HepG2 (cell line): ENCODE data around the gene TNP2. TPM values are rescaled to one million over a fixed set of nuclear protein-coding genes. Genes with fewer than 3 reads are reported as not detected.

ENCODE experiments used
- CHD4 ChIP-seq: fragments of 200-600 bp; sonication (generic); IDR thresholded peaks from 2 replicates; pipeline ENCODE4 v1.7.0; 2017; ENCODE audit warnings: mild to moderate bottlenecking, low read length, borderline replicate concordance
- ELF3 ChIP-seq: IDR thresholded peaks from 2 replicates; pipeline ENCODE4 v1.6.1; 2016; ENCODE audit warnings: missing genetic modification reagents, missing compliant biosample characterization
- HMGA1 ChIP-seq: sonication (generic); formaldehyde crosslinking; conservative IDR thresholded peaks from 2 replicates; pipeline ENCODE4 v1.4.0; 2020; ENCODE audit warnings: missing genetic modification reagents
- HOXA3 ChIP-seq: sonication (generic); formaldehyde crosslinking; IDR thresholded peaks from 2 replicates; pipeline ENCODE4 v1.5.0; 2020; ENCODE audit warnings: missing genetic modification reagents
- JARID2 ChIP-seq: sonication (generic); formaldehyde crosslinking; IDR thresholded peaks from 2 replicates; pipeline ENCODE4 v1.8.1; 2023; ENCODE audit warnings: missing genetic modification reagents, inconsistent platforms; ENCODE audit not compliant: insufficient replicate concordance
- RAD21 ChIP-seq: fragments of 450-650 bp; formaldehyde crosslinking; IDR thresholded peaks from 2 replicates; pipeline ENCODE4 v1.5.0; 2020; ENCODE audit warnings: mild to moderate bottlenecking
- RARG ChIP-seq: sonication (generic); formaldehyde crosslinking; IDR thresholded peaks from 2 replicates; pipeline ENCODE4 v1.4.0; 2020; ENCODE audit warnings: low read depth, mild to moderate bottlenecking, missing genetic modification reagents
- YEATS2 ChIP-seq: sonication (generic); formaldehyde crosslinking; IDR thresholded peaks from 2 replicates; pipeline ENCODE4 v1.4.0; 2020; ENCODE audit warnings: missing genetic modification reagents, borderline replicate concordance
- ZFP82 ChIP-seq: sonication (generic); formaldehyde crosslinking; IDR thresholded peaks from 2 replicates; pipeline ENCODE4 v1.5.1; 2020; ENCODE audit warnings: mild to moderate bottlenecking, missing genetic modification reagents, borderline replicate concordance
- ZNF615 ChIP-seq: sonication (generic); formaldehyde crosslinking; IDR thresholded peaks from 2 replicates; pipeline ENCODE4 v1.5.0; 2020; ENCODE audit warnings: mild to moderate bottlenecking, missing genetic modification reagents, borderline replicate concordance
- ZNF788 ChIP-seq: sonication (generic); formaldehyde crosslinking; IDR thresholded peaks from 2 replicates; pipeline ENCODE4 v1.5.0; 2020; ENCODE audit warnings: mild to moderate bottlenecking, missing genetic modification reagents, borderline replicate concordance
- ZNF879 ChIP-seq: sonication (generic); formaldehyde crosslinking; IDR thresholded peaks from 2 replicates; pipeline ENCODE4 v1.8.1; 2023; ENCODE audit warnings: missing genetic modification reagents
- polyA plus RNA-seq, 8 experiments: library from polyadenylated mRNA; depleted of rRNA in 3 of 8; stranded (reverse) in 7 of 8; unstranded in 1 of 8; fragments of >200 nt; fragmentation: Illumina TruSeq in 4 of 8; extraction: Trizol in 4 of 8; gene quantifications; 2 replicates each; pipeline versions ENCODE4 v1.2.1 to v1.2.3, GENCODE V29; 2011 to 2016; ENCODE audit warnings: low read depth in 4 of 8, missing spikeins in 1 of 8, mixed read lengths in 1 of 8; ENCODE audit not compliant: insufficient read depth in 1 of 8
- total RNA-seq, 5 experiments: library from RNA; depleted of rRNA; stranded (reverse); fragments of >200 nt; fragmentation: Illumina TruSeq; extraction: Trizol; gene quantifications; 2 replicates each; pipeline ENCODE4 v1.2.3, GENCODE V29; 2016; ENCODE audit warnings: low read depth in 1 of 5
- TF ChIP-seq, protein P1 (sequence below), 2 experiments: fragments of 450-650 bp in 1 of 2; sonication (generic) in 1 of 2; formaldehyde crosslinking in 1 of 2; IDR thresholded peaks; 2 replicates each; pipeline versions ENCODE4 v1.6.1 to v1.8.0; 2016 to 2022; ENCODE audit warnings: antibody characterized with exemption in 1 of 2, mild to moderate bottlenecking in 1 of 2, missing genetic modification reagents in 1 of 2
- TF ChIP-seq, protein P2 (sequence below): sonication (generic); IDR thresholded peaks from 2 replicates; pipeline ENCODE4 v1.6.1; 2016; ENCODE audit warnings: low read depth, borderline replicate concordance
- TF ChIP-seq, protein P3 (sequence below): sonication (generic); formaldehyde crosslinking; IDR thresholded peaks from 2 replicates; pipeline ENCODE4 v1.8.0; 2022; ENCODE audit warnings: mild to moderate bottlenecking, missing genetic modification reagents, moderate library complexity
- TF ChIP-seq, protein P4 (sequence below): sonication (generic); formaldehyde crosslinking; IDR thresholded peaks from 2 replicates; pipeline ENCODE4 v1.5.0; 2020; ENCODE audit warnings: missing genetic modification reagents

The TNP2 gene
- total and polyA plus RNA-seq, 2 of the 13 experiments (the other 11 are each of a cell fraction or from before 2014, with no cell fraction given): not detected

DNA sequence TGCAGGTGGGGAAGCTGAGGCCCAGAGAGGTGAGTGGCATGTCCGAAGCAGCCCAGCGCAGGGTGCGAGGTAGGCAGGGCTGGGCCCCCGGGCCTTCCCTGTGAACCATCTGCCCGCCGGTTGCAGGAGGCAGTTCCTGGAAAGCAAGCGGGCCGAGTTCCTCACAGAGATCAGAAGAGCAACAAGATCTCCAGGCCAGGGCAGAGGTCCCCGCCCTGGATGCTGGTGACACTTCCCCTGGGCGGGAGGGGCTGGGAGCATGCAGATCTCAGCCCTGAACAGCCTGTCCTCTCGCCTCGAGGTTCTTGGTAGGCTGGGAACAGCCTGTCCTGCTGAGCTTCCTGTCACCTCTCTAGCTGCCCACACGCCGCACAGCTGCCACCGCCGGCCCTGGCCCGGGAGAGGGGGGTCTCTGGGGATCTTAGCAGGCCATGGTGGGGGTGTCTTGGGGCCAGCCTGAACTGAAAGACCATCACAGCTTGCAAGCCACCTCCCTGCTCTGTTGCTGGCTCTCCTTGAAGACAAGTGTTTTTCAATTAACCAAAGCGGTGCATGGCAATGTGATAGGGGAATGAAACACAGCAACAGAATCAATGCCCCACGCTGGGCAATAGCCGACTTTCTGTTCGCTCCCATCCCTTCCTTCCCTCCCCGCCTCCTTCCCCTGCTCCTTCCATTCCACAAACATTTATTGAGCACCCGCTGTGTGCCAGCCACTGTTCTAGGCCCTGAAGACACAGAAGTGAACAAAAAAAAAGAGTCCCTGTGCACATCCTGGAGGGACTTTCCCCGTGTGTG is 44.8 kb downstream of the TNP2 start (continued):
- TF ChIP-seq, protein P1, sequence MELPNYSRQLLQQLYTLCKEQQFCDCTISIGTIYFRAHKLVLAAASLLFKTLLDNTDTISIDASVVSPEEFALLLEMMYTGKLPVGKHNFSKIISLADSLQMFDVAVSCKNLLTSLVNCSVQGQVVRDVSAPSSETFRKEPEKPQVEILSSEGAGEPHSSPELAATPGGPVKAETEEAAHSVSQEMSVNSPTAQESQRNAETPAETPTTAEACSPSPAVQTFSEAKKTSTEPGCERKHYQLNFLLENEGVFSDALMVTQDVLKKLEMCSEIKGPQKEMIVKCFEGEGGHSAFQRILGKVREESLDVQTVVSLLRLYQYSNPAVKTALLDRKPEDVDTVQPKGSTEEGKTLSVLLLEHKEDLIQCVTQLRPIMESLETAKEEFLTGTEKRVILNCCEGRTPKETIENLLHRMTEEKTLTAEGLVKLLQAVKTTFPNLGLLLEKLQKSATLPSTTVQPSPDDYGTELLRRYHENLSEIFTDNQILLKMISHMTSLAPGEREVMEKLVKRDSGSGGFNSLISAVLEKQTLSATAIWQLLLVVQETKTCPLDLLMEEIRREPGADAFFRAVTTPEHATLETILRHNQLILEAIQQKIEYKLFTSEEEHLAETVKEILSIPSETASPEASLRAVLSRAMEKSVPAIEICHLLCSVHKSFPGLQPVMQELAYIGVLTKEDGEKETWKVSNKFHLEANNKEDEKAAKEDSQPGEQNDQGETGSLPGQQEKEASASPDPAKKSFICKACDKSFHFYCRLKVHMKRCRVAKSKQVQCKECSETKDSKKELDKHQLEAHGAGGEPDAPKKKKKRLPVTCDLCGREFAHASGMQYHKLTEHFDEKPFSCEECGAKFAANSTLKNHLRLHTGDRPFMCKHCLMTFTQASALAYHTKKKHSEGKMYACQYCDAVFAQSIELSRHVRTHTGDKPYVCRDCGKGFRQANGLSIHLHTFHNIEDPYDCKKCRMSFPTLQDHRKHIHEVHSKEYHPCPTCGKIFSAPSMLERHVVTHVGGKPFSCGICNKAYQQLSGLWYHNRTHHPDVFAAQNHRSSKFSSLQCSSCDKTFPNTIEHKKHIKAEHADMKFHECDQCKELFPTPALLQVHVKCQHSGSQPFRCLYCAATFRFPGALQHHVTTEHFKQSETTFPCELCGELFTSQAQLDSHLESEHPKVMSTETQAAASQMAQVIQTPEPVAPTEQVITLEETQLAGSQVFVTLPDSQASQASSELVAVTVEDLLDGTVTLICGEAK (IDR thresholded peaks at IDR 0.05): no peak
- TF ChIP-seq, protein P1 (CRISPR knock-in tag; IDR thresholded peaks at IDR 0.05): no peak
- TF ChIP-seq HOXA3: peak; percentile 46
- TF ChIP-seq YEATS2: no peak
- no peak for TF ChIP-seq CHD4
- TF ChIP-seq ZNF788 (CRISPR knock-in tag): peak; percentile 55; the same call in 1 of the 2 replicates
- peak; percentile 49; the same call in 1 of the 2 replicates for TF ChIP-seq ELF3 (CRISPR knock-in tag)
- TF ChIP-seq RAD21: no peak
- TF ChIP-seq, protein P2, sequence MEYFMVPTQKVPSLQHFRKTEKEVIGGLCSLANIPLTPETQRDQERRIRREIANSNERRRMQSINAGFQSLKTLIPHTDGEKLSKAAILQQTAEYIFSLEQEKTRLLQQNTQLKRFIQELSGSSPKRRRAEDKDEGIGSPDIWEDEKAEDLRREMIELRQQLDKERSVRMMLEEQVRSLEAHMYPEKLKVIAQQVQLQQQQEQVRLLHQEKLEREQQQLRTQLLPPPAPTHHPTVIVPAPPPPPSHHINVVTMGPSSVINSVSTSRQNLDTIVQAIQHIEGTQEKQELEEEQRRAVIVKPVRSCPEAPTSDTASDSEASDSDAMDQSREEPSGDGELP: peak; percentile 51; the same call in 1 of the 2 replicates
- no peak for TF ChIP-seq ZFP82 (CRISPR knock-in tag)
- TF ChIP-seq, protein P3, sequence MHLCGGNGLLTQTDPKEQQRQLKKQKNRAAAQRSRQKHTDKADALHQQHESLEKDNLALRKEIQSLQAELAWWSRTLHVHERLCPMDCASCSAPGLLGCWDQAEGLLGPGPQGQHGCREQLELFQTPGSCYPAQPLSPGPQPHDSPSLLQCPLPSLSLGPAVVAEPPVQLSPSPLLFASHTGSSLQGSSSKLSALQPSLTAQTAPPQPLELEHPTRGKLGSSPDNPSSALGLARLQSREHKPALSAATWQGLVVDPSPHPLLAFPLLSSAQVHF: no peak
- TF ChIP-seq ZNF615 (CRISPR knock-in tag): no peak
- no peak for TF ChIP-seq RARG (CRISPR knock-in tag)
- TF ChIP-seq, protein P4, sequence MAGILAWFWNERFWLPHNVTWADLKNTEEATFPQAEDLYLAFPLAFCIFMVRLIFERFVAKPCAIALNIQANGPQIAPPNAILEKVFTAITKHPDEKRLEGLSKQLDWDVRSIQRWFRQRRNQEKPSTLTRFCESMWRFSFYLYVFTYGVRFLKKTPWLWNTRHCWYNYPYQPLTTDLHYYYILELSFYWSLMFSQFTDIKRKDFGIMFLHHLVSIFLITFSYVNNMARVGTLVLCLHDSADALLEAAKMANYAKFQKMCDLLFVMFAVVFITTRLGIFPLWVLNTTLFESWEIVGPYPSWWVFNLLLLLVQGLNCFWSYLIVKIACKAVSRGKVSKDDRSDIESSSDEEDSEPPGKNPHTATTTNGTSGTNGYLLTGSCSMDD (CRISPR knock-in tag): no peak
- no peak for TF ChIP-seq JARID2
- no peak for TF ChIP-seq ZNF879
- TF ChIP-seq HMGA1 (CRISPR knock-in tag): no peak
